ENCODE data around the gene C9orf40. TPM values are rescaled to one million over a fixed set of nuclear protein-coding genes. Genes with fewer than 3 reads are reported as not detected.
A peak's percentile ranks its signal among the peaks of the same experiment; 100 is the strongest.

Gene C9orf40
- total and polyA plus RNA-seq, 2 donors (not counting 3 experiments of a cell fraction or from before 2014, with no cell fraction given) = 2.2 to 7.5 TPM

DNA sequence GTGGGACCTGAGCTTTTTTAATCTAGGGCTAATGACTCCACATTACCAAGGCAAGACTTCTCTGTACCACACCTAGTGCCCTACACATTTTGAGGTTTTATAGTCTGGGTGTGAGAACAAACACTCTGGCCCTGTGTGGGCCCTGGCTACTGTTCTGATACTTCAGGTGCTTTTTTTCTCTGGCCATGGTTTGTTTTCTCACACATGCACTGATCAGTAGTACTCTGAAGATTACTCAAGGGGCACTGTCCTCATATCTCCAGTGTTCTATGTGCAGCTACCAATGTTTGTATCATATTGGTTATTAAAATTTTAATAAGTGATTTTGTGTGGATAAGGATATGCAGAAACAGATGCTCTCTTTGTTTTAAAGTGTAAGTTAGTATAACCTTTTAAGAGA, 5.9 kb upstream of the C9orf40 start:
- no peak overlapping the region for H3K9ac ChIP-seq (replicated peaks; ENCODE audit: extremely low read depth, insufficient read depth, low read length)
- H3K9me1 ChIP-seq (replicated peaks; ENCODE audit: control insufficient read depth, extremely low read depth, insufficient read depth, low read length) = no peaks in the 10 kb centered on the region
- H3K4me2 ChIP-seq (ENCODE audit: insufficient read depth, low read length) = no peak overlapping the region
- ChIA-PET POLR2A (no interaction called here), CTCF (no interaction called here)
- intact Hi-C loops (cut with micrococcal nuclease) (loop anchor here (10.0 kb wide), 1 partner anchor 206 kb away; no protein-coding TSS in a partner anchor), dilution Hi-C loops (cut with MboI; ENCODE audit: extremely low pct_ligation_motif_present, low sequenced_read_pairs) (no loop called here)
- H2AFZ ChIP-seq (ENCODE audit: low read depth, low read length) = no peak overlapping the region
- no TSS peak for BruUV-seq (replicated peaks)
- no peak overlapping the region for H3K27ac ChIP-seq (ENCODE audit: insufficient read depth, low read depth, low read length)
- no peaks in the 10 kb centered on the region for H3K36me3 ChIP-seq (ENCODE audit: control insufficient read depth in 2 of 2, extremely low read depth in 1 of 2, insufficient read depth in 2 of 2, low read length in 2 of 2)
- DNase-seq (ENCODE audit: low read depth, low spot score) (no peak), FAIRE-seq (no peak)
- no peaks in the 10 kb centered on the region for H3K79me2 ChIP-seq (ENCODE audit: control insufficient read depth, insufficient read depth, low read length)
- TF ChIP-seq GATA2 (IDR thresholded peaks at IDR 0.05; ENCODE audit: insufficient read depth, insufficient read length, low read depth, low read length) (no peak), MYC (IDR thresholded peaks at IDR 0.05; ENCODE audit: low read depth, low read length) (no peak), POLR2AphosphoS5 (IDR thresholded peaks at IDR 0.05; ENCODE audit: insufficient read depth, low read depth, low read length) (no peak), EZH2 (IDR thresholded peaks at IDR 0.05; ENCODE audit: borderline replicate concordance, low read depth, low read length, severe bottlenecking) (no peak), POLR2A (IDR thresholded peaks at IDR 0.05; ENCODE audit: low read depth, low read length) (no peak), JUN (IDR thresholded peaks at IDR 0.05; ENCODE audit: borderline replicate concordance, insufficient read depth, insufficient read length, low read depth) (no peak)
- no peaks in the 10 kb centered on the region for H4K20me1 ChIP-seq (replicated peaks; ENCODE audit: control insufficient read depth, extremely low read depth, insufficient read depth, low read length)
- no peak overlapping the region for H3K4me3 ChIP-seq (replicated peaks in 1 of 3; ENCODE audit: insufficient read depth in 1 of 3, low read depth in 1 of 3, low read length in 3 of 3)
- H3K4me1 ChIP-seq (ENCODE audit: control insufficient read depth, extremely low read depth, insufficient read depth, low read length) = no peaks in the 10 kb centered on the region
- no peaks in the 10 kb centered on the region for H3K9me3 ChIP-seq (replicated peaks; ENCODE audit: control insufficient read depth, insufficient read depth, low read length)
- no peaks in the 10 kb centered on the region for H3K27me3 ChIP-seq (ENCODE audit: control insufficient read depth in 2 of 2, insufficient read depth in 2 of 2, low read length in 2 of 2)

- Histone ChIP-seq H3K27me3 (ENCODE audit: control insufficient read depth in 2 of 2, insufficient read depth in 2 of 2, low read length in 2 of 2) (no peaks in the 10 kb centered on the region), H3K9me3 (replicated peaks; ENCODE audit: control insufficient read depth, insufficient read depth, low read length) (no peaks in the 10 kb centered on the region), H3K27ac (ENCODE audit: insufficient read depth, low read depth, low read length) (peak overlapping the region; percentile 54), H3K4me3 (replicated peaks in 1 of 3; ENCODE audit: insufficient read depth in 1 of 3, low read depth in 1 of 3, low read length in 3 of 3) (peak overlapping the region; percentile 44 to 91 (median 60)), H3K9me1 (replicated peaks; ENCODE audit: control insufficient read depth, extremely low read depth, insufficient read depth, low read length) (no peaks in the 10 kb centered on the region), H3K79me2 (ENCODE audit: control insufficient read depth, insufficient read depth, low read length) (peaks cover 2% of the 10 kb centered on the region), H3K4me1 (ENCODE audit: control insufficient read depth, extremely low read depth, insufficient read depth, low read length) (peaks cover 4% of the 10 kb centered on the region), H2AFZ (ENCODE audit: low read depth, low read length) (peak overlapping the region; percentile 80), H4K20me1 (replicated peaks; ENCODE audit: control insufficient read depth, extremely low read depth, insufficient read depth, low read length) (no peaks in the 10 kb centered on the region), H3K36me3 (ENCODE audit: control insufficient read depth in 2 of 2, extremely low read depth in 1 of 2, insufficient read depth in 2 of 2, low read length in 2 of 2) (no peaks in the 10 kb centered on the region), H3K4me2 (ENCODE audit: insufficient read depth, low read length) (peak overlapping the region; percentile 60), H3K9ac (replicated peaks; ENCODE audit: extremely low read depth, insufficient read depth, low read length) (peak overlapping the region; percentile 76)
- BruUV-seq (replicated peaks) = TSS peak; percentile 51
- dilution Hi-C loops (cut with MboI; ENCODE audit: extremely low pct_ligation_motif_present, low sequenced_read_pairs) (no loop called here), intact Hi-C loops (cut with micrococcal nuclease) (loop anchor here (2.0 to 10.0 kb wide), 3 partner anchors 66 to 212 kb away; partner anchors contain the start of gene TRPM6)
- TF ChIP-seq POLR2A (IDR thresholded peaks at IDR 0.05; ENCODE audit: low read depth, low read length) (no peak), FOS (IDR thresholded peaks at IDR 0.05; ENCODE audit: borderline replicate concordance, insufficient read depth, low read length) (no peak)
- peak; percentile 33 for FAIRE-seq
- DNase-seq (ENCODE audit: low read depth, low spot score) = peak; percentile 5
- ChIA-PET CTCF (interaction anchor here (0.6 to 3.4 kb wide), 9 partner anchors 9 to 200 kb away, joined by 3 to 27 read pairs (median 10); partner anchors contain the start of genes CARNMT1, NMRK1, OSTF1 and TRPM6), POLR2A (interaction anchor here (0.6 to 0.7 kb wide), 2 partner anchors 180 to 1852 kb away, joined by 3 to 4 read pairs; no protein-coding TSS in a partner anchor)
Measured at GRCh38 chr9:74953235-74953751, 581 bp upstream of the C9orf40 start.

Data from endothelial cell of umbilical vein (primary cell).